ENCODE measurements around the gene NGEF. TPM values are rescaled to one million over a fixed set of nuclear protein-coding genes. Genes with fewer than 3 reads are reported as not detected.

NGEF gene
- total and polyA plus RNA-seq, 10 of the 15 experiments (the other 5 are each of a cell fraction or from before 2014, with no cell fraction given): 0.12 TPM; not detected in 9

DNA sequence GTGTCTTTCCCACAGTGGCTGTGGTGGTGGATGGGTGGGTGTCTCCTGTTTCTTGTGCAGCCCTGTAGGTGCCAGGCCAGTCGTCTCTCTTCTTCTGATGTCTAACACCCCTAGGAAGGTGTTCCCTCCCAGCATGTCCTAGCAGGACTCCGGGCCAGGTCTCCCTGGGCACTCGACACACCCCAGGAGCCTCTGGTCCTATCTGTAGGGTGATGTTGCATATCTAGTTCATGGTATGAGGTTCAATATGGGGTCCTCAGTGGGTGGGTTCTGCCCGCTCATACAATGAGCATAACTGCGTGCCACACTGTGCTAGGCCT is 14.4 kb downstream of the NGEF start:
- no peaks in the 10 kb centered on the region for H3K36me3 ChIP-seq (ENCODE audit: control insufficient read depth in 2 of 2, insufficient read depth in 2 of 2, low read length in 1 of 2)
- in situ Hi-C loops (cut with MboI): no loop called here
- H3K4me2 ChIP-seq (ENCODE audit: control insufficient read depth, insufficient read depth): no peak overlapping the region
- no peak overlapping the region for H3K9ac ChIP-seq (ENCODE audit: control insufficient read depth, insufficient read depth, low read length)
- H4K20me1 ChIP-seq (ENCODE audit: control insufficient read depth, insufficient read depth): no peaks in the 10 kb centered on the region
- H3K27me3 ChIP-seq (replicated peaks in 1 of 2; ENCODE audit: control insufficient read depth in 2 of 2, insufficient read depth in 2 of 2, low read length in 1 of 2): no peaks in the 10 kb centered on the region; a peak in 1 of 4 replicates
- no peak overlapping the region for H3K27ac ChIP-seq (ENCODE audit: control insufficient read depth, insufficient read depth)
- H3K4me1 ChIP-seq (ENCODE audit: control insufficient read depth, insufficient read depth, low read length): no peaks in the 10 kb centered on the region
- ChIA-PET SMC1A (ENCODE audit: uncharacterized antibody, unreplicated experiment) (no interaction called here), RAD21 (ENCODE audit: unreplicated experiment) (no interaction called here), POLR2A (no interaction called here), CTCF (no interaction called here)
- WGBS (ENCODE audit: insufficient coverage, insufficient replicate concordance, low lambda C conversion rate, missing lambda C conversion rate): 20% methylated on average over 5 of the region's 5 CpGs
- intact Hi-C loops (cut with micrococcal nuclease; ENCODE audit: unreplicated experiment): no loop called here
- ATAC-seq: no peak
- no peak overlapping the region for H3K4me3 ChIP-seq
- DNase-seq (ENCODE audit: low read depth, low spot score): no peak
- BruUV-seq (replicated peaks): no TSS peak
- no peaks in the 10 kb centered on the region for H3K9me3 ChIP-seq (replicated peaks; ENCODE audit: control insufficient read depth, insufficient read depth, low read length)
- H3K79me2 ChIP-seq (ENCODE audit: control insufficient read depth, insufficient read depth, low read length): no peaks in the 10 kb centered on the region
- no peak overlapping the region for H2AFZ ChIP-seq (ENCODE audit: control insufficient read depth, low read depth, low read length)
- TF ChIP-seq, protein P1, sequence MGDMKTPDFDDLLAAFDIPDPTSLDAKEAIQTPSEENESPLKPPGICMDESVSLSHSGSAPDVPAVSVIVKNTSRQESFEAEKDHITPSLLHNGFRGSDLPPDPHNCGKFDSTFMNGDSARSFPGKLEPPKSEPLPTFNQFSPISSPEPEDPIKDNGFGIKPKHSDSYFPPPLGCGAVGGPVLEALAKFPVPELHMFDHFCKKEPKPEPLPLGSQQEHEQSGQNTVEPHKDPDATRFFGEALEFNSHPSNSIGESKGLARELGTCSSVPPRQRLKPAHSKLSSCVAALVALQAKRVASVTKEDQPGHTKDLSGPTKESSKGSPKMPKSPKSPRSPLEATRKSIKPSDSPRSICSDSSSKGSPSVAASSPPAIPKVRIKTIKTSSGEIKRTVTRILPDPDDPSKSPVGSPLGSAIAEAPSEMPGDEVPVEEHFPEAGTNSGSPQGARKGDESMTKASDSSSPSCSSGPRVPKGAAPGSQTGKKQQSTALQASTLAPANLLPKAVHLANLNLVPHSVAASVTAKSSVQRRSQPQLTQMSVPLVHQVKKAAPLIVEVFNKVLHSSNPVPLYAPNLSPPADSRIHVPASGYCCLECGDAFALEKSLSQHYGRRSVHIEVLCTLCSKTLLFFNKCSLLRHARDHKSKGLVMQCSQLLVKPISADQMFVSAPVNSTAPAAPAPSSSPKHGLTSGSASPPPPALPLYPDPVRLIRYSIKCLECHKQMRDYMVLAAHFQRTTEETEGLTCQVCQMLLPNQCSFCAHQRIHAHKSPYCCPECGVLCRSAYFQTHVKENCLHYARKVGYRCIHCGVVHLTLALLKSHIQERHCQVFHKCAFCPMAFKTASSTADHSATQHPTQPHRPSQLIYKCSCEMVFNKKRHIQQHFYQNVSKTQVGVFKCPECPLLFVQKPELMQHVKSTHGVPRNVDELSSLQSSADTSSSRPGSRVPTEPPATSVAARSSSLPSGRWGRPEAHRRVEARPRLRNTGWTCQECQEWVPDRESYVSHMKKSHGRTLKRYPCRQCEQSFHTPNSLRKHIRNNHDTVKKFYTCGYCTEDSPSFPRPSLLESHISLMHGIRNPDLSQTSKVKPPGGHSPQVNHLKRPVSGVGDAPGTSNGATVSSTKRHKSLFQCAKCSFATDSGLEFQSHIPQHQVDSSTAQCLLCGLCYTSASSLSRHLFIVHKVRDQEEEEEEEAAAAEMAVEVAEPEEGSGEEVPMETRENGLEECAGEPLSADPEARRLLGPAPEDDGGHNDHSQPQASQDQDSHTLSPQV (IDR thresholded peaks at IDR 0.05): no peak
- no peak for TF ChIP-seq STAT3 (IDR thresholded peaks at IDR 0.05; ENCODE audit: low read depth, low read length)
- TF ChIP-seq SREBF1 (IDR thresholded peaks at IDR 0.05; ENCODE audit: low read length): no peak
- TF ChIP-seq, protein P2, sequence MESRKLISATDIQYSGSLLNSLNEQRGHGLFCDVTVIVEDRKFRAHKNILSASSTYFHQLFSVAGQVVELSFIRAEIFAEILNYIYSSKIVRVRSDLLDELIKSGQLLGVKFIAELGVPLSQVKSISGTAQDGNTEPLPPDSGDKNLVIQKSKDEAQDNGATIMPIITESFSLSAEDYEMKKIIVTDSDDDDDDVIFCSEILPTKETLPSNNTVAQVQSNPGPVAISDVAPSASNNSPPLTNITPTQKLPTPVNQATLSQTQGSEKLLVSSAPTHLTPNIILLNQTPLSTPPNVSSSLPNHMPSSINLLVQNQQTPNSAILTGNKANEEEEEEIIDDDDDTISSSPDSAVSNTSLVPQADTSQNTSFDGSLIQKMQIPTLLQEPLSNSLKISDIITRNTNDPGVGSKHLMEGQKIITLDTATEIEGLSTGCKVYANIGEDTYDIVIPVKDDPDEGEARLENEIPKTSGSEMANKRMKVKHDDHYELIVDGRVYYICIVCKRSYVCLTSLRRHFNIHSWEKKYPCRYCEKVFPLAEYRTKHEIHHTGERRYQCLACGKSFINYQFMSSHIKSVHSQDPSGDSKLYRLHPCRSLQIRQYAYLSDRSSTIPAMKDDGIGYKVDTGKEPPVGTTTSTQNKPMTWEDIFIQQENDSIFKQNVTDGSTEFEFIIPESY (IDR thresholded peaks at IDR 0.05): no peak
- TF ChIP-seq POLR2AphosphoS5 (IDR thresholded peaks at IDR 0.05; ENCODE audit: low read length): no peak
- TF ChIP-seq FOXK2 (IDR thresholded peaks at IDR 0.05): no peak
- TF ChIP-seq SUPT20H (IDR thresholded peaks at IDR 0.05; ENCODE audit: borderline replicate concordance, control insufficient read depth, low read depth, low read length): no peak
- TF ChIP-seq ATF7 (IDR thresholded peaks at IDR 0.05; ENCODE audit: low read depth): no peak
- no peak for TF ChIP-seq BMI1 (IDR thresholded peaks at IDR 0.05; ENCODE audit: borderline replicate concordance)
- TF ChIP-seq PML (IDR thresholded peaks at IDR 0.05; ENCODE audit: low read length): no peak
- TF ChIP-seq TBL1XR1 (IDR thresholded peaks at IDR 0.05; ENCODE audit: low read depth, low read length): no peak
- TF ChIP-seq RUNX3 (IDR thresholded peaks at IDR 0.05; ENCODE audit: low read length): no peak
- TF ChIP-seq, protein P3, sequence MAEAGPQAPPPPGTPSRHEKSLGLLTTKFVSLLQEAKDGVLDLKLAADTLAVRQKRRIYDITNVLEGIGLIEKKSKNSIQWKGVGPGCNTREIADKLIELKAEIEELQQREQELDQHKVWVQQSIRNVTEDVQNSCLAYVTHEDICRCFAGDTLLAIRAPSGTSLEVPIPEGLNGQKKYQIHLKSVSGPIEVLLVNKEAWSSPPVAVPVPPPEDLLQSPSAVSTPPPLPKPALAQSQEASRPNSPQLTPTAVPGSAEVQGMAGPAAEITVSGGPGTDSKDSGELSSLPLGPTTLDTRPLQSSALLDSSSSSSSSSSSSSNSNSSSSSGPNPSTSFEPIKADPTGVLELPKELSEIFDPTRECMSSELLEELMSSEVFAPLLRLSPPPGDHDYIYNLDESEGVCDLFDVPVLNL (IDR thresholded peaks at IDR 0.05; ENCODE audit: low read depth, low read length): no peak
- TF ChIP-seq, protein P4, sequence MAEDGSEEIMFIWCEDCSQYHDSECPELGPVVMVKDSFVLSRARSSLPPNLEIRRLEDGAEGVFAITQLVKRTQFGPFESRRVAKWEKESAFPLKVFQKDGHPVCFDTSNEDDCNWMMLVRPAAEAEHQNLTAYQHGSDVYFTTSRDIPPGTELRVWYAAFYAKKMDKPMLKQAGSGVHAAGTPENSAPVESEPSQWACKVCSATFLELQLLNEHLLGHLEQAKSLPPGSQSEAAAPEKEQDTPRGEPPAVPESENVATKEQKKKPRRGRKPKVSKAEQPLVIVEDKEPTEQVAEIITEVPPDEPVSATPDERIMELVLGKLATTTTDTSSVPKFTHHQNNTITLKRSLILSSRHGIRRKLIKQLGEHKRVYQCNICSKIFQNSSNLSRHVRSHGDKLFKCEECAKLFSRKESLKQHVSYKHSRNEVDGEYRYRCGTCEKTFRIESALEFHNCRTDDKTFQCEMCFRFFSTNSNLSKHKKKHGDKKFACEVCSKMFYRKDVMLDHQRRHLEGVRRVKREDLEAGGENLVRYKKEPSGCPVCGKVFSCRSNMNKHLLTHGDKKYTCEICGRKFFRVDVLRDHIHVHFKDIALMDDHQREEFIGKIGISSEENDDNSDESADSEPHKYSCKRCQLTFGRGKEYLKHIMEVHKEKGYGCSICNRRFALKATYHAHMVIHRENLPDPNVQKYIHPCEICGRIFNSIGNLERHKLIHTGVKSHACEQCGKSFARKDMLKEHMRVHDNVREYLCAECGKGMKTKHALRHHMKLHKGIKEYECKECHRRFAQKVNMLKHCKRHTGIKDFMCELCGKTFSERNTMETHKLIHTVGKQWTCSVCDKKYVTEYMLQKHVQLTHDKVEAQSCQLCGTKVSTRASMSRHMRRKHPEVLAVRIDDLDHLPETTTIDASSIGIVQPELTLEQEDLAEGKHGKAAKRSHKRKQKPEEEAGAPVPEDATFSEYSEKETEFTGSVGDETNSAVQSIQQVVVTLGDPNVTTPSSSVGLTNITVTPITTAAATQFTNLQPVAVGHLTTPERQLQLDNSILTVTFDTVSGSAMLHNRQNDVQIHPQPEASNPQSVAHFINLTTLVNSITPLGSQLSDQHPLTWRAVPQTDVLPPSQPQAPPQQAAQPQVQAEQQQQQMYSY (CRISPR knock-in tag; IDR thresholded peaks at IDR 0.05): no peak
- TF ChIP-seq POU2F2 (IDR thresholded peaks at IDR 0.05; ENCODE audit: borderline replicate concordance, low read depth, low read length): no peak
- no peak for FAIRE-seq
